Activated CD4-positive, alpha-beta T cell treated with anti-CD3 and anti-CD28 coated beads, Interleukin-2, amount 50 U/mL, for 16 hours (primary cell): Measurements from ENCODE around the gene NFIC.
"Not testable (repeated sequence)": the region's sequence is repeated elsewhere in the genome, so short reads cannot be mapped to it uniquely, and the experiment has no call there.

Experiments used
- DNase-seq: peaks from one replicate; pipeline ENCODE4 v3.0.0-alpha.2; 2020

The NFIC gene

GRCh38 chr19:3431760-3432397 lies 65.5 kb downstream of the NFIC start:
- no peak for DNase-seq

- no peak for DNase-seq
These were observed 66.9 kb downstream of the NFIC start for GRCh38 chr19:3433313-3433712.

GRCh38 chr19:3433805-3434540 lies 67.6 kb downstream of the NFIC start:
- DNase-seq: no peak

- DNase-seq: peak; percentile 97
These were observed 68.5 kb downstream of the NFIC start for GRCh38 chr19:3434630-3435553.

- DNase-seq: peak; percentile 66
These were observed 73.7 kb downstream of the NFIC start for GRCh38 chr19:3440082-3440481.

- no peak for DNase-seq
These were observed 75.0 kb downstream of the NFIC start for GRCh38 chr19:3441089-3441985.

GRCh38 chr19:3441986-3442329 lies 75.6 kb downstream of the NFIC start:
- DNase-seq: no peak

- DNase-seq: no peak
These were observed 76.2 kb downstream of the NFIC start for GRCh38 chr19:3442487-3443071.

GRCh38 chr19:3443840-3444694 lies 77.7 kb downstream of the NFIC start:
- no peak for DNase-seq

- DNase-seq: no peak
These were observed 78.4 kb downstream of the NFIC start for GRCh38 chr19:3444695-3445234.

GRCh38 chr19:3446657-3447056 lies 80.3 kb downstream of the NFIC start:
- DNase-seq: not testable (repeated sequence)

- DNase-seq: no peak
These were observed 82.4 kb downstream of the NFIC start for GRCh38 chr19:3448616-3449334.

- peak; percentile 16 for DNase-seq
These were observed 84.5 kb downstream of the NFIC start for GRCh38 chr19:3450796-3451411.

- no peak for DNase-seq
These were observed 85.1 kb downstream of the NFIC start for GRCh38 chr19:3451451-3451866.

GRCh38 chr19:3452171-3452941 lies 86.0 kb downstream of the NFIC start:
- no peak for DNase-seq

GRCh38 chr19:3452942-3453214 lies 86.5 kb downstream of the NFIC start:
- DNase-seq: not testable (repeated sequence)

- no peak for DNase-seq
These were observed 87.5 kb downstream of the NFIC start for GRCh38 chr19:3453840-3454239.

- no peak for DNase-seq
These were observed 88.4 kb downstream of the NFIC start for GRCh38 chr19:3454656-3455392.
